ENCODE measurements around the gene CLRN2. TPM values are rescaled to one million over a fixed set of nuclear protein-coding genes. Genes with fewer than 3 reads are reported as not detected.

CLRN2 gene
- total RNA-seq, 2 donors from 2014 or later = not detected

- 21% methylated on average over 9 of the region's 9 CpGs for WGBS
- Histone ChIP-seq H3K36me3 (no peaks in the 10 kb centered on the region), H3K9me3 (no peaks in the 10 kb centered on the region), H3K27ac (peak overlapping the region; percentile 39 to 64), H3K27me3 (replicated peaks; ENCODE audit: insufficient read depth) (no peaks in the 10 kb centered on the region), H3K4me1 (replicated peaks) (no peaks in the 10 kb centered on the region), H3K4me3 (peak overlapping the region; percentile 70)
- intact Hi-C loops (cut with DNase I) = no loop called here
- TF ChIP-seq POLR2A (IDR thresholded peaks at IDR 0.05) (no peak), POLR2AphosphoS5 (IDR thresholded peaks at IDR 0.05) (no peak)
- TF ChIP-seq, protein P1, sequence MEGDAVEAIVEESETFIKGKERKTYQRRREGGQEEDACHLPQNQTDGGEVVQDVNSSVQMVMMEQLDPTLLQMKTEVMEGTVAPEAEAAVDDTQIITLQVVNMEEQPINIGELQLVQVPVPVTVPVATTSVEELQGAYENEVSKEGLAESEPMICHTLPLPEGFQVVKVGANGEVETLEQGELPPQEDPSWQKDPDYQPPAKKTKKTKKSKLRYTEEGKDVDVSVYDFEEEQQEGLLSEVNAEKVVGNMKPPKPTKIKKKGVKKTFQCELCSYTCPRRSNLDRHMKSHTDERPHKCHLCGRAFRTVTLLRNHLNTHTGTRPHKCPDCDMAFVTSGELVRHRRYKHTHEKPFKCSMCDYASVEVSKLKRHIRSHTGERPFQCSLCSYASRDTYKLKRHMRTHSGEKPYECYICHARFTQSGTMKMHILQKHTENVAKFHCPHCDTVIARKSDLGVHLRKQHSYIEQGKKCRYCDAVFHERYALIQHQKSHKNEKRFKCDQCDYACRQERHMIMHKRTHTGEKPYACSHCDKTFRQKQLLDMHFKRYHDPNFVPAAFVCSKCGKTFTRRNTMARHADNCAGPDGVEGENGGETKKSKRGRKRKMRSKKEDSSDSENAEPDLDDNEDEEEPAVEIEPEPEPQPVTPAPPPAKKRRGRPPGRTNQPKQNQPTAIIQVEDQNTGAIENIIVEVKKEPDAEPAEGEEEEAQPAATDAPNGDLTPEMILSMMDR (IDR thresholded peaks at IDR 0.05) = no peak
- no peak for DNase-seq (ENCODE audit: low spot score)
These were observed 3.9 kb upstream of the CLRN2 start for GRCh38 chr4:17511051-17511450.

- Histone ChIP-seq H3K9me3 (no peaks in the 10 kb centered on the region), H3K27ac (peak overlapping the region; percentile 39 to 64), H3K27me3 (replicated peaks; ENCODE audit: insufficient read depth) (no peaks in the 10 kb centered on the region), H3K4me3 (peak overlapping the region; percentile 70), H3K36me3 (no peaks in the 10 kb centered on the region), H3K4me1 (replicated peaks) (no peaks in the 10 kb centered on the region)
- WGBS = 3% methylated on average over 30 of the region's 32 CpGs
- TF ChIP-seq POLR2AphosphoS5 (IDR thresholded peaks at IDR 0.05) (no peak), POLR2A (IDR thresholded peaks at IDR 0.05) (no peak)
- TF ChIP-seq, protein P1 (IDR thresholded peaks at IDR 0.05) = no peak
- intact Hi-C loops (cut with DNase I) = no loop called here
- peak; percentile 31 for DNase-seq (ENCODE audit: low spot score)
These were observed 3.4 kb upstream of the CLRN2 start for GRCh38 chr4:17511509-17511949.

DNA sequence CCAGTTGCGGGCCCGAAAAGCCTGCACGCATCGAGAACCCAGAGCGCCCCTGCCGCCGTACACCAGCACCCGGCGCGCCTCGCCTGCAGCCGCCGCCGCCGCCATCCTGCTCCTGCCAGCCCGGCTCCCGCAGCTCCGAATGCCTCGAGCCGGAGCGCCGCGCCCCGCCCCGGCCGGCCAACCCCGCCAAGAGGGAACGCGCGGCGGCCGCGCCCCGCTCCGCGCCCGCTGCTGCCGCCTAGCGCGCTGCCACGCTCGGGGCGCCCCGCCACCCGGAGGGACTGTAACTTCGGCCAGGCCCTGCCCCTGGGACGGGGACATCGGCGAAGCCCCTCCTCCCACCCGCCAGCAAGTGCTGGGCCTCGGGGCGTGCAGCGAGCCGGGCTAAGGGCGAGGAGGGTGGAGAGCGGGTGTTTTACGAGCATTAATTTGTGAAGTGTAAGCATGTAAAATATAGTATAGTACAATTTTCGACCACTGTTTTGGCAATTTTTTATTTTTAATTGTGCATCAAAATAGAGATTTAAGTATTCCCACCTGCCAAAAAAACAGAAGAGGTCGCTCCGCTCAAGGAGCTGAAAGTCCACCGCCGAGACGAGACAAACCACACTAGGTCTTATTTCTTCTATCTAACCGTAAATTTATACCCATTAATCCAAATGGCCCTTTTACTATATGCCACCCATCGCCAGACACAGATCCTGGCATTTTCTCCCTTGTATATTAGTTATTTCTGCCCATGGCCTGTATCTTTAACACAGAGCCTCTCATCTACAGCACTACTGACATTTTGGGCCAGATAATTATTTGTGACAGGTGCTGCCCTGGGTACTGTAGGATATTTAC, 2.8 kb upstream of the CLRN2 start, which contains the start of gene QDPR:
TSS of gene QDPR (minus strand) at position 141 of the 846 bp plus-strand sequence. CDS start at position 105, 36 bp downstream.
- WGBS = 1% methylated on average over 44 of the region's 65 CpGs
- Histone ChIP-seq H3K4me1 (replicated peaks) (no peaks in the 10 kb centered on the region), H3K9me3 (no peaks in the 10 kb centered on the region), H3K27me3 (replicated peaks; ENCODE audit: insufficient read depth) (no peaks in the 10 kb centered on the region), H3K27ac (peak within 1 kb of the TSS; percentile 39 to 64), H3K4me3 (peak within 1 kb of the TSS; percentile 70), H3K36me3 (no peaks in the 10 kb centered on the region)
- TF ChIP-seq POLR2AphosphoS5 (IDR thresholded peaks at IDR 0.05) (no peak), POLR2A (IDR thresholded peaks at IDR 0.05) (no peak)
- TF ChIP-seq, protein P1 (IDR thresholded peaks at IDR 0.05) = peak in 2 of 4 experiments; percentile 36 to 58
- peak; percentile 54 for DNase-seq (ENCODE audit: low spot score)
- intact Hi-C loops (cut with DNase I) = no loop called here

DNA sequence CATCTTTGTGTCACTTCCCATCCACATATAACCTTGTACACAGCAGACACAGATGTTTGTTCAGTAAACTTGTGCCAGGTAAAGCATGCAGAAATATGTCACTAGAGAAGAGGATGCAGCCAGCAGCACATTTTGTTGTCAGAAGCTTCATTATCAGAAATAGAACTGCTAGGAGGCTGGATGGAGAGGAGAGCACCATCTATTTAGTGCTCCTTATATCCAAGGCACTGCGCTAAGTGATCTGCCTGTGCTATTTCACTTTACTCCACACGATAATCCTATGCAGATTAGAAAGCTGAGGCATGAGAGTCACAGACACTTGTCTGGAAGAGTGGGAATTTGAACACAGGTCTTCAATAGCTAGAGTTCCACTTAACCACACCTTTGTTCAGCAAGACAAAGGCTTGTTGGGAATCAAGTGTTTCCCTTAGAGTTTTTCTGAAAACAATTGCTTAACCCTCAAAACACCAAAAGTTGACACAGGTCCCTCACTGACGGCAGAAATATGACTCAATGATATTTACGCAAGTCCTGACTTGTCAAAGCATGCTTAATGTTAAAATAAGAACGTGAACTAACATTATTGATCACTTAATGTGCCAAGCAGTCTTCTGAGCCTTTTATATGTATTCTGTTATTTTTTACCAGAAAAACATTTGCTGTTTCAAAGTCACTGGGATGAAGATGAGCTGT, 1.8 kb upstream of the CLRN2 start:
- Histone ChIP-seq H3K4me3 (no peak overlapping the region), H3K4me1 (replicated peaks) (no peaks in the 10 kb centered on the region), H3K9me3 (no peaks in the 10 kb centered on the region), H3K27ac (no peak overlapping the region), H3K27me3 (replicated peaks; ENCODE audit: insufficient read depth) (no peaks in the 10 kb centered on the region), H3K36me3 (no peaks in the 10 kb centered on the region)
- WGBS = 74% methylated on average over 5 of the region's 5 CpGs
- intact Hi-C loops (cut with DNase I) = no loop called here
- DNase-seq (ENCODE audit: low spot score) = no peak
- TF ChIP-seq, protein P1 (IDR thresholded peaks at IDR 0.05) = no peak
- TF ChIP-seq POLR2A (IDR thresholded peaks at IDR 0.05) (no peak), POLR2AphosphoS5 (IDR thresholded peaks at IDR 0.05) (no peak)
